Erythroblast (primary cell): ENCODE measurements around the gene PUS7.
"Not testable (repeated sequence)": the region's sequence is repeated elsewhere in the genome, so short reads cannot be mapped to it uniquely, and the experiment has no call there.

Source experiments
- DNase-seq, 2 experiments: peaks; one replicate each; lab custom pipeline; 2025; lab: John Stamatoyannopoulos, UW
- GATA1 ChIP-seq: IDR thresholded peaks from 2 replicates; pipeline ENCODE4 v1.6.1; 2011; ENCODE audit warnings: low read depth, mild to moderate bottlenecking, control low read depth, low read length, moderate library complexity
- POLR2A ChIP-seq: IDR thresholded peaks from 2 replicates; pipeline ENCODE4 v1.6.1; 2011; ENCODE audit warnings: mild to moderate bottlenecking, low read length

The PUS7 gene

DNA sequence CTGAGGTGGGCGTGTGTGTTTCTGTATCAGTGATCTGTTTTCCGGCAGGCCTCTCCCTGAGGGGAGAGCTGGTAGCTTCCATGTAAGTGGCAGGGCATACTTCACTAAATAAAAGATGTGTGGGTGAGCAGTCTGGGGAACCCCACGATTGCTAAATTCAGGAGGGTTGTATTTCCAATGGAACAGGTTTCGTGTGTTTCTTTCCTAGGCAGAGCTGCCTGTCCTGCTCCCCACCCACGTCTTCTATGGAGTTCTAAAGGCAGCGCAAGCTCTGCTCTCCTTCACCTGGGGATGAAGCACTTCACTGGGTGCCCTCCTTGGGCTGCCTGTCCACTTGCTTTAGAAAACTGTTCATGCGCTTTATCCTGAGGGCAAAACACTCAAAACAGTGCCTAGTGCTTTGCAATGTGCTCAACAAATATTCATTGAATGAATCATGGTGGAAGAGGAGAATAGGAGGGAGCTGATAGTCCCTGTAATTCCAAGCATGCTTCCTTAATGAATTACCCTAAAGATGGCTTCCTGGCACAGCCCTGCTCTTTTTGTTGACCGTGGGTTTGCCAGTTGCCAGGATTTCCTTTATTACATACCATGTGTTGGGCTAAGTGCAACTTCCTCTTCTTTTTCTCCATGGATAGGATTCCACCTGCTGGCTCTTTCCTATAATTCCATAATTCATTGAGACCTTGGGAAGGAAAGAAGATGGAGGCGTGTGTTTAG is 82.7 kb downstream of the PUS7 start:
- no peak for DNase-seq
- no peak for TF ChIP-seq GATA1

- TF ChIP-seq POLR2A (no peak), GATA1 (no peak)
- DNase-seq = no peak
These were observed 83.3 kb downstream of the PUS7 start for GRCh38 chr7:105438847-105439173.

- TF ChIP-seq GATA1 (no peak), POLR2A (no peak)
- no peak for DNase-seq
These were observed 83.8 kb downstream of the PUS7 start for GRCh38 chr7:105438254-105438653.

GRCh38 chr7:105437356-105437755 is 84.7 kb downstream of the PUS7 start:
- DNase-seq = not testable (repeated sequence)

- TF ChIP-seq GATA1 = no peak
- TF ChIP-seq POLR2A = no peak
These were observed 92.1 kb downstream of the PUS7 start for GRCh38 chr7:105429746-105430612.

DNA sequence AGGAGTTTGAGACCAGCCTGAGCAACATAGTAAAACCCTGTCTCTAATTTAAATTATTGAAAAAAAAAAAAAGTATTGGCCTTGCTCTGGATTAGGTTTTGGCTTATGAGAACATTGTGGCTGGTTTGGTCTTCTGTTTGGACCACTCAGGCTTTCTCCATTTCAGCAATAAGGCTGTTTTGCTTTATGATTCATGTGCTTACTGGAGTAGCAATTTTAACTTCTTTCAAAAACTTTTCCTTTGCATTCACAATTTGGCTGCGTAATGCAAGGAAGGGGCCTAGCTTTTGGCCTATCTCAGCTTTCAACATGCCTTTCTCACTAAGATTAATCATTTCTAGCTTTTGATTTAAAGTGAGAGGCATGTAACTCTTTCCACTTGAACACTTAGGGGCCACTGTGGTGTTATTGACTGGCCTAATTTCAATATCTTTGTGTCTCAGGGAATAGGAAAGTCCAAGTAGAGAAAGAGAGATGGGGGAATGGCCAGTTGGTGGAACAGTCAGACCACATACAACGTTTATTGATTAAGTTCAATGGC is 95.4 kb downstream of the PUS7 start:
- no peak for TF ChIP-seq POLR2A
- no peak for DNase-seq

More at GRCh38 chr7:105429746-105430612, 92.1 kb downstream of the PUS7 start:
- DNase-seq = peak; percentile 42 to 52

- TF ChIP-seq POLR2A = no peak
- no peak for TF ChIP-seq GATA1
- no peak for DNase-seq
These were observed 98.1 kb downstream of the PUS7 start for GRCh38 chr7:105423987-105424386.

DNA sequence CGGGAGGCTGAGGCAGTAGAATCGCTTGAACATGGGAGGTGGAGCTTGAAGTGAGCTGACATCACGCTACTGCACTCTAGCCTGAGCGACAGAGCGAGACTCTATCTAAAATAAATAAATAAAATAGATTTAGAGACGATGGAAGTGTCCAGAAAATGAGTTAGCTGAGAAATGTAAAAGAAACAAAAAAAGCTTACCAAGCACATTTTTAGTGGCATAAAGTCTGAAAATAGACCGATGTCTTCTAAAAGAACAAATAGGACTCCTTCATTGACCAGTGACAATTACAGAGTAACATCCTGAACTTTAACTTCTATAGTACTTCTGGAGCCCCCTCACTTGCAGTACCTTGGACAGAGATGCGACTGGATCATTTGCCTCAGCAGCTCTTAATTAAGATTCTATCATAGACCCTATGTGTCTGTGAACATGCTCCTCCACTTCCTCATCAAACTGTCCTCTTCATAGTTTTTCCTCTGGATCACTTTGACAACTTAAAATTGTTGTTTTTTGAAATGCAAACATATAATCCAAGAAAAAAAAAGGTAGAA is 108.1 kb downstream of the PUS7 start:
- TF ChIP-seq POLR2A (no peak), GATA1 (no peak)
- no peak for DNase-seq

GRCh38 chr7:105410774-105411173 is 111.3 kb downstream of the PUS7 start:
- not testable (repeated sequence) for DNase-seq

DNA sequence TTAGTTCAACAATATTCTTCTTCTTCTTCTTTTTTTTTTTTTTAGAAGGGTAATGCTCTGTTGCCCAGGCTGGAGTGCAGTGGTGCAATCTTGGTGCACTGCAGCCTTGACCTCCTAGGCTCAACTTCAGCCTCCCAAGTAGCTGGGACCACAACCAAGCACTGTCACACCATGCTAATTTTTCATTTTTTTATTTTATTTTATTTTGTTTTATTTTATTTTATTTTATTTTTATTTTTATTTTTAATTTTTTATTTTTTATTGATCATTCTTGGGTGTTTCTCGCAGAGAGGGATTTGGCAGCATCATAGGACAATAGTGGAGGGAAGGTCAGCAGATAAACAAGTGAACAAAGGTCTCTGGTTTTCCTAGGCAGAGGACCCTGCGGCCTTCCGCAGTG is 112.3 kb downstream of the PUS7 start:
- DNase-seq = not testable (repeated sequence)

DNA sequence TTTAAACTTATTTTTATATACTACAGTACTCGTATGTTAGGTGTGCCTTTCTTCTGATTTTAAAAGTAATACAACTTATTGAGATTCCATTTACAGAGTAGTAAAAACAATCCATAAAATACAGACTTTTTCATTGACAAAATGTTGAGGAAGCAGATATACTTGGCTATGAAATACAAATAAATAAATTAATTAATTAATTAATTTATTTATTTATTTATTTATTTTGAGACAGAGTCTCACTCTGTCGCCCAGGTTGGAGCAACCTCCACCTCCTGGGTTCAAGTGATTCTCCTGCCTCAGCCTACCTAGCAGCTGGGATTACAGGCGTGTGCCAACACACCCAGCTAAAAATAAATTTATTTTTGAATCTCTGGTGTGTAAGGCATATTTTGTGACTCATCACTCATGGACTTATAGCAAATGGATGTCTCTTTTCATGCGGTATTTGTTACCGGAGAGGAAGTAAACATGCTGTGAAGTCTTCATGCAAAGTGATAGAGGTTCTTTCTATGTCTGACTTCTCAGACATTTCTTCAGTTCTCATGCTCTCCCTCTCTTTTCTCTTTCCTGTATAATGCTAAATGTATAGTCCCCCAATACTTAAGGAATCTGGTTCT is 113.2 kb downstream of the PUS7 start:
- TF ChIP-seq GATA1 (no peak), POLR2A (no peak)
- no peak for DNase-seq
